Uterus (tissue), 4 donors: ENCODE results near the gene ANXA6. TPM values are rescaled to one million over a fixed set of nuclear protein-coding genes. Genes with fewer than 3 reads are reported as not detected.
A peak's percentile ranks its signal among the peaks of the same experiment; 100 is the strongest.
"Not testable (repeated sequence)": the region's sequence is repeated elsewhere in the genome, so short reads cannot be mapped to it uniquely, and the experiment has no call there.

Experiments
- DNase-seq, 2 donors: peaks; one replicate each; pipeline ENCODE4 v3.0.0-alpha.2; 2019 to 2020
- H3K27ac ChIP-seq, 2 donors: fragments of 200-600 bp; sonication (generic); 1 replicate in 1 of 2; 2 replicates in 1 of 2; pipeline ENCODE4 v1.5.1; 2016 to 2018
- H3K27me3 ChIP-seq, 2 donors: fragments of 200-600 bp; sonication (generic); one replicate each; pipeline ENCODE4 v1.5.1; 2018 to 2019; ENCODE audit warnings: control low read depth in 1 of 2
- H3K36me3 ChIP-seq, 2 donors: fragments of 200-600 bp; sonication (generic); one replicate each; pipeline ENCODE4 v1.5.1; 2019; ENCODE audit warnings: control low read depth in 1 of 2
- H3K4me1 ChIP-seq, 2 donors: fragments of 200-600 bp; sonication (generic); one replicate each; pipeline ENCODE4 v1.5.1; 2018 to 2019; ENCODE audit warnings: control low read depth in 1 of 2
- H3K4me3 ChIP-seq, 2 donors: fragments of 200-600 bp; sonication (generic); 1 replicate in 1 of 2; 2 replicates in 1 of 2; pipeline ENCODE4 v1.5.1; 2018 to 2019; ENCODE audit warnings: mild to moderate bottlenecking in 1 of 2
- H3K9me3 ChIP-seq, 2 donors: fragments of 200-600 bp; sonication (generic); one replicate each; pipeline ENCODE4 v1.5.1; 2019; ENCODE audit warnings: control low read depth in 1 of 2
- POLR2A ChIP-seq, 2 donors: fragments of 450-650 bp; IDR thresholded peaks; one replicate each; pipeline ENCODE4 v1.6.1; 2016; ENCODE audit warnings: antibody characterized with exemption in 2 of 2, mild to moderate bottlenecking in 1 of 2, moderate library complexity in 1 of 2
- intact Hi-C: fragments of 100-400 bp; cut with DNase I; formaldehyde crosslinking; loops from one replicate; pipeline ENCODE4 v1.15.1; 2023; ENCODE audit warnings: low total_unique reads
- total RNA-seq, 4 donors: library from RNA; depleted of rRNA in 3 of 4; stranded (reverse); fragments of >200 nt in 3 of 4; gene quantifications; one replicate each; pipeline versions ENCODE4 v1.1.0 to v1.2.4, GENCODE V29; 2014 to 2023
- TF ChIP-seq, protein P1 (sequence below), 4 experiments: fragments of 200-600 bp in 2 of 4; fragments of 450-650 bp in 2 of 4; sonication (generic) in 2 of 4; IDR thresholded peaks; one replicate each; pipeline ENCODE4 v1.5.1; 2016 to 2019; ENCODE audit warnings: antibody characterized with exemption in 4 of 4, mild to moderate bottlenecking in 2 of 4, moderate library complexity in 1 of 4
- donor health status: DM: yes; HTN: yes; CAD: no.

The ANXA6 gene
- total RNA-seq, 4 donors from 2014 or later: 131 to 346 (median 252) TPM

DNA sequence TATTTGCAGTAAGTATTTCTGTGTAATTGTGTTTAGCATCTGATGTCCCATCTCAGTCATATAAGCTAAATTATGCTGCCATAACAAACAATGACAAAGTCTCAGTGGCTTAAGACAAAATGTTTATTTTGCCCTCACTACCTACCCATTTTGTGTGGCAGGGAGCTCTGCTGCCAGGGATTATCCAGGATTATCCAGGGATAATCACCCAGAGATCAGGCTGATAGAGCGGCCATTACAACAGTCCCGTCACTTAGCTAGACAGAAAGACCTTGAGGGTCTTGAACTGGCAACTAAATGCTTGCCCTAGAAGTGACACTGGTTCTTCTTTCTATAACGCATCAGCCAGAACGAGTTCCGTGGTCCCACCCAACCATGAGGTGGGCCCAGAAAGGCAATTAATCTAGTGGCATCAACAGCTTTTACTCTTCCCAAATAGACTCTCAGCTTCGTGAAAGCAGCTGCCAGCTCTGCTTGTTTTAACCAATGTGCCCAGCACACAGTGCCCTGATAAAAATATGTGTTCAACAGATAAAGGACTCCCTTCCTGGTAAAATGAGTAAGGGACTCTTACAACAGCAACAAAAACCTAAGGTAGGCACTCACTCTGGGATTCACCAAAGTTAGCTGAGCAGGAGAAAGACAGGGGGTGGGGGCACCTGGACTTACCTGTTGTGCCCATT, 43.5 kb upstream of the ANXA6 start:
- Histone ChIP-seq H3K9me3 (no peaks in the 10 kb centered on the region), H3K4me1 (no peaks in the 10 kb centered on the region), H3K27me3 (no peaks in the 10 kb centered on the region), H3K27ac (no peak overlapping the region), H3K36me3 (no peaks in the 10 kb centered on the region), H3K4me3 (no peak overlapping the region)
- TF ChIP-seq POLR2A (IDR thresholded peaks at IDR 0.05): no peak
- TF ChIP-seq, protein P1, sequence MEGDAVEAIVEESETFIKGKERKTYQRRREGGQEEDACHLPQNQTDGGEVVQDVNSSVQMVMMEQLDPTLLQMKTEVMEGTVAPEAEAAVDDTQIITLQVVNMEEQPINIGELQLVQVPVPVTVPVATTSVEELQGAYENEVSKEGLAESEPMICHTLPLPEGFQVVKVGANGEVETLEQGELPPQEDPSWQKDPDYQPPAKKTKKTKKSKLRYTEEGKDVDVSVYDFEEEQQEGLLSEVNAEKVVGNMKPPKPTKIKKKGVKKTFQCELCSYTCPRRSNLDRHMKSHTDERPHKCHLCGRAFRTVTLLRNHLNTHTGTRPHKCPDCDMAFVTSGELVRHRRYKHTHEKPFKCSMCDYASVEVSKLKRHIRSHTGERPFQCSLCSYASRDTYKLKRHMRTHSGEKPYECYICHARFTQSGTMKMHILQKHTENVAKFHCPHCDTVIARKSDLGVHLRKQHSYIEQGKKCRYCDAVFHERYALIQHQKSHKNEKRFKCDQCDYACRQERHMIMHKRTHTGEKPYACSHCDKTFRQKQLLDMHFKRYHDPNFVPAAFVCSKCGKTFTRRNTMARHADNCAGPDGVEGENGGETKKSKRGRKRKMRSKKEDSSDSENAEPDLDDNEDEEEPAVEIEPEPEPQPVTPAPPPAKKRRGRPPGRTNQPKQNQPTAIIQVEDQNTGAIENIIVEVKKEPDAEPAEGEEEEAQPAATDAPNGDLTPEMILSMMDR (IDR thresholded peaks at IDR 0.05): no peak
- intact Hi-C loops: no loop called here
- DNase-seq: no peak

DNA sequence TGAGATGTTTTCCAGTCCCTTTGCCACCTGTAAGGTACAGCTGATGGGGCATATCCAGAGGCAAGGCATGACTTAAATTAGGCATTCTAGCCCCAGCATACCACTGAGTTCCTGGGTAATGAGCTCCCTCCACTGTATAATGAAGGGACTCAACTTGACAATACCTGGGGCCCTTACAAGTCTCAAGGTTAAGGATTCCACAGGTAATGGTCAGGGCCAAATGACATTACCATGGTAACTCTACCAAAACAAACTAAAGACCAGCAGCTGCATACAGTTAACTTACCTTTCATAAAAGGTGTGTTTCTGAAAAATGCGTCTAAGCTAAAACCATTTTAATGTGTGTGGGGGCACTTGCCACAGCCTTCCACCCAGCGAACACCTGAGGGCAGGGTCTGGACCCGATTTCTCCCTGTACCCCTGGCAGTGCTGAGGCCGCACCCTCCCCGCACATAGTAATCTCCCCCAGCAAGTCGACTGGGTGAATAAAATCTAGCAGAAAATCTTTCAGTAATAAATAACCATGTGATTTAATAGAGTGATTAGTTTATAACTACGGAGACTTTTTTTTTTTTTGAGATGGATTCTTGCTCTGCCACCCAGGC, 42.1 kb upstream of the ANXA6 start:
- no peak for DNase-seq
- Histone ChIP-seq H3K36me3 (no peaks in the 10 kb centered on the region), H3K4me1 (no peaks in the 10 kb centered on the region), H3K4me3 (no peak overlapping the region), H3K27ac (no peak overlapping the region), H3K9me3 (no peaks in the 10 kb centered on the region), H3K27me3 (no peaks in the 10 kb centered on the region)
- TF ChIP-seq POLR2A (IDR thresholded peaks at IDR 0.05): no peak
- TF ChIP-seq, protein P1 (IDR thresholded peaks at IDR 0.05): no peak
- intact Hi-C loops: no loop called here

DNA sequence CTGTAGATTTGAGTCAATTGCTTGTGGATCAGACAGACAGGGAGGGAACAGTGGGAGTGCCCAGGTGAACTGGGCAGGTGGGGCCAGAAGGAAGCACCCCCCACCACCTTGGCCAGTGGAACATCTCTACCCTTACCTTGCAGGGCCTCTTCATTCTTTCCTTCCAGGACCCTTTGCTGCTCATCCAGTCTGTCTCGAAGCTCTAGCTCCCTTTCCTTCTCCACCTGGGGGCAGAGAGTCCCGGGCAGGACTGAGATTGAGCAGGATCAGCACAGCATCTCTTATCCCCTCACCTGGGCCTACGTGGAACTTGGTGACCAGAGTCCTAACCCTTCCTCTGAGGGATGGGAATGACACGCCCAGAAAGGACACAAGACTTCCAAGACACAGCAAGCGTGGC, 41.3 kb upstream of the ANXA6 start:
- TF ChIP-seq, protein P1 (IDR thresholded peaks at IDR 0.05): no peak
- TF ChIP-seq POLR2A (IDR thresholded peaks at IDR 0.05): no peak
- Histone ChIP-seq H3K9me3 (no peaks in the 10 kb centered on the region), H3K36me3 (no peaks in the 10 kb centered on the region), H3K27ac (no peak overlapping the region), H3K4me3 (no peak overlapping the region), H3K27me3 (no peaks in the 10 kb centered on the region), H3K4me1 (no peaks in the 10 kb centered on the region)
- intact Hi-C loops: no loop called here
- DNase-seq: no peak

DNA sequence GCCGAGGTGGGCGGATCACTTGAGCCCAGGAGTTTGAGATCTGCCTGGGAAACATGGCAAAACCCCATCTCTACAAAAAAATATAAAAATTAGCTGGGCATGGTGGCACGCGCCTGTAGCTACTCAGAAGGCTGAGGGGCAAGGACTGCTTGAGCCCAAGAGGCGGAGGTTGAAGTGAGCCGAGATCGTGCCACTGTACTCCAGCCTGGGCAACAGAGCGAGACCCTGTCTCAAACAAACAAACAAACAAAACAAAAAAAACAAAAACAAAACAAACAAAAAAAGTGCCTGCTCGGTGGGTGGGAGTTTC, 39.7 kb upstream of the ANXA6 start:
- intact Hi-C loops, H3K4me3 ChIP-seq, H3K9me3 ChIP-seq, H3K4me1 ChIP-seq, H3K27me3 ChIP-seq, H3K36me3 ChIP-seq, H3K27ac ChIP-seq: not testable (repeated sequence)
- peak in 1 of 2 donors; percentile 1 for DNase-seq

DNA sequence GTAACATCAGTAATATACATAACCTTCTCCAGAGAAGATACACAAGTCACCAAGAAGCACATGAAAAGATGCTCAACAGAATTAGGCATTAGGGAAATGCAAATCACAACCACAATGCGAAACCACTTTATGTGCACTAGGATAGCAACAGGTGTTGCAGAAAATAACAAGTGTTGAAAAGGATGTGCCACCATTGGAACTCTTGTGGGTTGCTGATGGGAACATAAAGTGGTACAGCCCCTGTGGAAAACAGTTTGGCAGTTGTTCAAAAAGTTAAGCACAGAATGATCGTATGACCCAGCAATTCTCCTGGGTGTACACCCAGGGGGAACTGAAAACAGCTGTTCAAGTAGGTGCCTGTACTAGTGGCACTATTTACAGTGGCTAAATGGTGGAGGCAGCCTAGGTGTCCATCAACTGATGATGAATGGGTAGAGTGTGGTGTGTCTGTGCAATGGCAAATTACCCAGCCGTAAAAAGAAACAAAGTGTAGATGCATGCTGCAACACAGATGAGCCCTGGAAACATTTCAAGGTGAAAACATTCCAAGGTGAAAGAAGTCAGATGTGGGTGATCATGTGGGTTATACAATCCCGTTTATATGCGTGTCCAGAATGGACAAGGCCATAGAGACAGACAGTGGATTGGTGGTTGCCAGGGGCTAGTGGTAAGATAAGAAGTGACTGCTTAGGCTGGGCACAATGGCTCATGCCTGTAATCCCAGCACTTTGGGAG, 39.1 kb upstream of the ANXA6 start:
- no peak overlapping the region for H3K4me3 ChIP-seq
- peaks cover 0 to 5% of the 10 kb centered on the region in 2 donors for H3K9me3 ChIP-seq
- no peaks in the 10 kb centered on the region for H3K36me3 ChIP-seq
- no peak for DNase-seq
- H3K27me3 ChIP-seq: no peaks in the 10 kb centered on the region
- no peaks in the 10 kb centered on the region for H3K4me1 ChIP-seq
- intact Hi-C loops: no loop called here
- no peak for TF ChIP-seq POLR2A (IDR thresholded peaks at IDR 0.05)
- TF ChIP-seq, protein P1 (IDR thresholded peaks at IDR 0.05): no peak
- no peak overlapping the region for H3K27ac ChIP-seq
